Caco-2 (cell line): ENCODE results near the gene MMP23B. TPM values are rescaled to one million over a fixed set of nuclear protein-coding genes. Genes with fewer than 3 reads are reported as not detected.

Source experiments
- BruUV-seq: library from RNA; stranded (reverse); fragments of 400-500 nt; replicated peaks from 2 replicates; lab custom pipeline; 2021; lab: Mats Ljungman, UMichigan
- CTCF ChIA-PET: fragments of 300-600 bp; sonication (Branson Sonifier 250); formaldehyde crosslinking; loops from one replicate; lab custom pipeline; 2022; ENCODE audit warnings: antibody characterized with exemption; lab: Charles Lee
- POLR2A ChIA-PET: fragments of 300-600 bp; sonication (Branson Sonifier 250); formaldehyde crosslinking; loops from one replicate; lab custom pipeline; 2022; ENCODE audit warnings: antibody characterized with exemption; lab: Charles Lee
- DNase-seq, 2 experiments: peaks; one replicate each; pipeline versions ENCODE4 v3.0.0 to v3.0.0-alpha.2; 2020 to 2022
- H3K27me3 ChIP-seq: replicated peaks from 2 replicates; pipeline ENCODE4 v1.6.0; 2011; ENCODE audit warnings: low read length; ENCODE audit not compliant: control insufficient read depth, insufficient read depth
- H3K36me3 ChIP-seq: 2 replicates; pipeline ENCODE4 v1.5.1; 2011; ENCODE audit warnings: low read length; ENCODE audit not compliant: control insufficient read depth, insufficient read depth
- H3K4me1 ChIP-seq: fragments of 250-450 bp; sonication (Bioruptor Pico); 2 replicates; pipeline ENCODE4 v1.5.1; 2020; ENCODE audit warnings: mild to moderate bottlenecking
- H3K4me3 ChIP-seq: 2 replicates; pipeline ENCODE4 v1.5.1; 2011; ENCODE audit warnings: low read depth, mild to moderate bottlenecking, control low read depth, low read length
- H3K9me3 ChIP-seq: fragments of 250-450 bp; sonication (Bioruptor Pico); 2 replicates; pipeline ENCODE4 v1.5.1; 2020; ENCODE audit warnings: mild to moderate bottlenecking, moderate library complexity
- H3K27ac Mint-ChIP-seq: one replicate; pipeline ENCODE4 v1.8.0; 2022; ENCODE audit warnings: mixed read lengths; ENCODE audit not compliant: unreplicated experiment
- H3K27me3 Mint-ChIP-seq: one replicate; pipeline ENCODE4 v1.8.0; 2022; ENCODE audit warnings: mixed read lengths; ENCODE audit not compliant: insufficient read depth, unreplicated experiment
- H3K36me3 Mint-ChIP-seq: one replicate; pipeline ENCODE4 v1.8.0; 2022; ENCODE audit warnings: mild to moderate bottlenecking, mixed read lengths; ENCODE audit not compliant: insufficient read depth, unreplicated experiment
- H3K4me1 Mint-ChIP-seq: one replicate; pipeline ENCODE4 v1.8.0; 2022; ENCODE audit warnings: low read depth, mixed read lengths; ENCODE audit not compliant: unreplicated experiment
- H3K4me3 Mint-ChIP-seq: one replicate; pipeline ENCODE4 v1.8.0; 2022; ENCODE audit warnings: mild to moderate bottlenecking, moderate library complexity, mixed read lengths; ENCODE audit not compliant: unreplicated experiment
- H3K9me3 Mint-ChIP-seq: one replicate; pipeline ENCODE4 v1.8.0; 2022; ENCODE audit warnings: mixed read lengths; ENCODE audit not compliant: unreplicated experiment
- CTCF ChIP-seq, 2 experiments: fragments of 200-600 bp in 1 of 2; IDR thresholded peaks; 1 replicate in 1 of 2; 2 replicates in 1 of 2; pipeline versions ENCODE4 v1.5.1 to v1.8.0; 2011 to 2022; ENCODE audit warnings: antibody characterized with exemption in 1 of 2, control low read depth in 1 of 2, inconsistent platforms in 1 of 2, low read depth in 1 of 2, low read length in 1 of 2, mild to moderate bottlenecking in 1 of 2, moderate library complexity in 1 of 2; ENCODE audit not compliant: insufficient read depth in 1 of 2, severe bottlenecking in 1 of 2, unreplicated experiment in 1 of 2
- intact Hi-C: fragments of 100-400 bp; cut with micrococcal nuclease; formaldehyde crosslinking; loops from one replicate; pipeline ENCODE4 v1.10.0; 2022; ENCODE audit not compliant: unreplicated experiment
- total RNA-seq: library from RNA; stranded (reverse); gene quantifications from 2 replicates; pipeline ENCODE4 v1.2.3, GENCODE V29; 2022

The MMP23B gene
- total RNA-seq, 1 experiment from 2014 or later = 6.0 TPM

- no peak for DNase-seq
- BruUV-seq = no TSS peak
- CTCF ChIA-PET = no interaction called here
- Histone ChIP-seq H3K4me3 (no peak overlapping the region), H3K36me3 (no peaks in the 10 kb centered on the region), H3K4me1 (0 out of 2 replicates have a peak, but pooled peaks cover 4% of the 10 kb centered on the region), H3K9me3 (no peaks in the 10 kb centered on the region), H3K27me3 (no peaks in the 10 kb centered on the region)
- H3K9me3 Mint-ChIP-seq = no peaks in the 10 kb centered on the region
- no peaks in the 10 kb centered on the region for H3K27me3 Mint-ChIP-seq
- H3K4me1 Mint-ChIP-seq = no peaks in the 10 kb centered on the region
- POLR2A ChIA-PET = no interaction called here
- no peak for TF ChIP-seq CTCF (IDR thresholded peaks at IDR 0.05; ENCODE audit: insufficient read depth in 1 of 2, low read depth in 1 of 2, low read length in 1 of 2, severe bottlenecking in 1 of 2, unreplicated experiment in 1 of 2)
- no peak overlapping the region for H3K27ac Mint-ChIP-seq
- H3K36me3 Mint-ChIP-seq = peaks cover 18% of the 10 kb centered on the region
- H3K4me3 Mint-ChIP-seq = no peak overlapping the region
- intact Hi-C loops = no loop called here
Observed at GRCh38 chr1:1619917-1620361, 12.0 kb upstream of the MMP23B start.

GRCh38 chr1:1620433-1621139 is 11.4 kb upstream of the MMP23B start:
- BruUV-seq = no TSS peak
- no peak for TF ChIP-seq CTCF (IDR thresholded peaks at IDR 0.05; ENCODE audit: insufficient read depth in 1 of 2, low read depth in 1 of 2, low read length in 1 of 2, severe bottlenecking in 1 of 2, unreplicated experiment in 1 of 2)
- Histone ChIP-seq H3K9me3 (no peaks in the 10 kb centered on the region), H3K27me3 (no peaks in the 10 kb centered on the region), H3K4me1 (0 out of 2 replicates have a peak, but pooled peaks cover 4% of the 10 kb centered on the region), H3K36me3 (no peaks in the 10 kb centered on the region), H3K4me3 (no peak overlapping the region)
- DNase-seq = no peak
- peaks cover 14% of the 10 kb centered on the region for H3K36me3 Mint-ChIP-seq
- H3K27me3 Mint-ChIP-seq = no peaks in the 10 kb centered on the region
- no peaks in the 10 kb centered on the region for H3K9me3 Mint-ChIP-seq
- intact Hi-C loops = no loop called here
- no peak overlapping the region for H3K4me3 Mint-ChIP-seq
- ChIA-PET CTCF (no interaction called here), POLR2A (no interaction called here)
- H3K27ac Mint-ChIP-seq = no peak overlapping the region
- no peaks in the 10 kb centered on the region for H3K4me1 Mint-ChIP-seq

GRCh38 chr1:1621173-1622009 is 10.6 kb upstream of the MMP23B start:
- intact Hi-C loops = no loop called here
- POLR2A ChIA-PET = no interaction called here
- Mint-ChIP-seq H3K4me1 (no peaks in the 10 kb centered on the region), H3K9me3 (no peaks in the 10 kb centered on the region), H3K4me3 (no peak overlapping the region), H3K36me3 (peaks cover 13% of the 10 kb centered on the region), H3K27ac (no peak overlapping the region), H3K27me3 (no peaks in the 10 kb centered on the region)
- CTCF ChIA-PET = no interaction called here
- Histone ChIP-seq H3K4me3 (no peak overlapping the region), H3K27me3 (no peaks in the 10 kb centered on the region), H3K36me3 (no peaks in the 10 kb centered on the region), H3K9me3 (no peaks in the 10 kb centered on the region), H3K4me1 (0 out of 2 replicates have a peak, but pooled peaks cover 4% of the 10 kb centered on the region)
- no peak for TF ChIP-seq CTCF (IDR thresholded peaks at IDR 0.05; ENCODE audit: insufficient read depth in 1 of 2, low read depth in 1 of 2, low read length in 1 of 2, severe bottlenecking in 1 of 2, unreplicated experiment in 1 of 2)
- BruUV-seq = no TSS peak
- DNase-seq = no peak
